ENCODE results near the gene LSAMP.

- no peak for TF ChIP-seq POLR2A (IDR thresholded peaks at IDR 0.05)
- no peak for TF ChIP-seq CTCF (IDR thresholded peaks at IDR 0.05)
Observed at GRCh38 chr3:116306720-116307119, 138.6 kb downstream of the LSAMP start.

Measured in lower leg skin (tissue), 3 donors.